H9 (cell line): Measurements from ENCODE around the gene MAML1. TPM values are rescaled to one million over a fixed set of nuclear protein-coding genes. Genes with fewer than 3 reads are reported as not detected.

Experiments
- DNase-seq: peaks from one replicate; pipeline ENCODE4 v3.0.0-alpha.2; 2017
- H2AFZ ChIP-seq: one replicate; pipeline ENCODE4 v1.6.1; 2013; ENCODE audit warnings: mild to moderate bottlenecking, low read length, control low read depth, moderate library complexity
- H2AK5ac ChIP-seq: 2 replicates; pipeline ENCODE4 v1.6.1; 2013; ENCODE audit warnings: low read length, control low read depth, mixed read lengths; ENCODE audit not compliant: insufficient read length
- H2BK120ac ChIP-seq: one replicate; pipeline ENCODE4 v1.6.1; 2013; ENCODE audit warnings: low read depth, mild to moderate bottlenecking, low read length, control low read depth, inconsistent platforms; ENCODE audit not compliant: poor library complexity, severe bottlenecking
- H2BK12ac ChIP-seq: 2 replicates; pipeline ENCODE4 v1.6.1; 2013; ENCODE audit warnings: low read length, control low read depth, mixed read lengths, low read depth; ENCODE audit not compliant: insufficient read length
- H2BK15ac ChIP-seq: 2 replicates; pipeline ENCODE4 v1.6.1; 2013; ENCODE audit warnings: low read depth, low read length, control low read depth
- H2BK20ac ChIP-seq: one replicate; pipeline ENCODE4 v1.6.1; 2013; ENCODE audit warnings: low read depth, mild to moderate bottlenecking, low read length, control low read depth, inconsistent platforms; ENCODE audit not compliant: poor library complexity, severe bottlenecking
- H2BK5ac ChIP-seq: 2 replicates; pipeline ENCODE4 v1.6.1; 2013; ENCODE audit warnings: low read length, control low read depth, mixed read lengths; ENCODE audit not compliant: insufficient read length
- H3K14ac ChIP-seq: 2 replicates; pipeline ENCODE4 v1.6.1; 2013; ENCODE audit warnings: low read length, control low read depth; ENCODE audit not compliant: insufficient read depth
- H3K18ac ChIP-seq: 2 replicates; pipeline ENCODE4 v1.6.1; 2013; ENCODE audit warnings: low read depth, mild to moderate bottlenecking, mixed read lengths, low read length, control low read depth; ENCODE audit not compliant: insufficient read length
- H3K23ac ChIP-seq: 2 replicates; pipeline ENCODE4 v1.6.1; 2013; ENCODE audit warnings: low read length, control low read depth, mixed read lengths, low read depth; ENCODE audit not compliant: insufficient read length
- H3K23me2 ChIP-seq: 2 replicates; pipeline ENCODE4 v1.6.1; 2013; ENCODE audit warnings: low read depth, mild to moderate bottlenecking, mixed read lengths, low read length, control low read depth; ENCODE audit not compliant: insufficient read length, poor library complexity, severe bottlenecking
- H3K27ac ChIP-seq: 2 replicates; pipeline ENCODE4 v1.5.1; 2013; ENCODE audit warnings: low read length, control low read depth, mixed read lengths, low read depth; ENCODE audit not compliant: insufficient read length
- H3K27me3 ChIP-seq: 2 replicates; pipeline ENCODE4 v1.6.1; 2013; ENCODE audit warnings: low read length, control low read depth, inconsistent platforms; ENCODE audit not compliant: insufficient read depth
- H3K4ac ChIP-seq: 2 replicates; pipeline ENCODE4 v1.6.1; 2013; ENCODE audit warnings: low read depth, mild to moderate bottlenecking, control low read depth, inconsistent platforms, low read length, moderate library complexity
- H3K4me1 ChIP-seq: 2 replicates; pipeline ENCODE4 v1.6.1; 2013; ENCODE audit warnings: low read length, control low read depth, inconsistent platforms; ENCODE audit not compliant: insufficient read depth
- H3K4me2 ChIP-seq: 2 replicates; pipeline ENCODE4 v1.6.1; 2013; ENCODE audit warnings: low read length, control low read depth, mixed read lengths; ENCODE audit not compliant: insufficient read length, insufficient read depth
- H3K56ac ChIP-seq: 2 replicates; pipeline ENCODE4 v1.6.1; 2013; ENCODE audit warnings: low read depth, mild to moderate bottlenecking, mixed read lengths, low read length, control low read depth; ENCODE audit not compliant: insufficient read length
- H3K79me1 ChIP-seq: 2 replicates; pipeline ENCODE4 v1.6.1; 2013; ENCODE audit warnings: low read depth, mild to moderate bottlenecking, moderate library complexity, low read length, control low read depth, inconsistent platforms; ENCODE audit not compliant: insufficient read depth, poor library complexity, severe bottlenecking
- H3K79me2 ChIP-seq: 2 replicates; pipeline ENCODE4 v1.6.1; 2013; ENCODE audit warnings: low read length, control low read depth, inconsistent platforms; ENCODE audit not compliant: insufficient read depth
- H3K9ac ChIP-seq: 2 replicates; pipeline ENCODE4 v1.6.1; 2013; ENCODE audit warnings: low read length, control low read depth, mixed read lengths; ENCODE audit not compliant: insufficient read length; ENCODE audit errors: extremely low read depth
- H3K9me3 ChIP-seq: one replicate; pipeline ENCODE4 v1.6.1; 2013; ENCODE audit warnings: low read depth, low read length, inconsistent platforms; ENCODE audit not compliant: control insufficient read depth
- H3T11ph ChIP-seq: one replicate; pipeline ENCODE4 v1.6.1; 2013; ENCODE audit warnings: mild to moderate bottlenecking, low read length, control low read depth, inconsistent platforms
- H4K20me1 ChIP-seq: one replicate; pipeline ENCODE4 v1.6.1; 2013; ENCODE audit not compliant: control insufficient read depth, insufficient read length, insufficient read depth
- H4K5ac ChIP-seq: 2 replicates; pipeline ENCODE4 v1.6.1; 2013; ENCODE audit warnings: low read depth, mild to moderate bottlenecking, mixed read lengths, low read length, control low read depth; ENCODE audit not compliant: insufficient read length
- H4K8ac ChIP-seq: replicated peaks from 2 replicates; pipeline ENCODE4 v1.6.1; 2013; ENCODE audit warnings: low read length, control low read depth, mixed read lengths, low read depth; ENCODE audit not compliant: insufficient read length
- H4K91ac ChIP-seq: 2 replicates; pipeline ENCODE4 v1.6.1; 2013; ENCODE audit warnings: low read depth, mild to moderate bottlenecking, moderate library complexity, mixed read lengths, low read length, control low read depth; ENCODE audit not compliant: insufficient read length
- H3K27ac Mint-ChIP-seq, 3 experiments: 2 replicates in 2 of 3; 3 replicates in 1 of 3; pipeline ENCODE4 v1.8.0; 2020 to 2021; ENCODE audit warnings: mixed read lengths in 3 of 3, mild to moderate bottlenecking in 1 of 3, moderate library complexity in 1 of 3
- H3K27me3 Mint-ChIP-seq: 2 replicates; pipeline ENCODE4 v1.8.0; 2021; ENCODE audit warnings: low read depth, mild to moderate bottlenecking, moderate library complexity, mixed read lengths
- H3K36me3 Mint-ChIP-seq, 3 experiments: 2 replicates in 2 of 3; 3 replicates in 1 of 3; pipeline ENCODE4 v1.8.0; 2020 to 2021; ENCODE audit warnings: low read depth in 3 of 3, mixed read lengths in 3 of 3; ENCODE audit not compliant: insufficient read depth in 1 of 3
- H3K4me1 Mint-ChIP-seq, 2 experiments: 2 replicates each; pipeline ENCODE4 v1.8.0; 2020; ENCODE audit warnings: mixed read lengths in 2 of 2
- H3K4me3 Mint-ChIP-seq, 2 experiments: 2 replicates in 1 of 2; 3 replicates in 1 of 2; pipeline ENCODE4 v1.8.0; 2020 to 2021; ENCODE audit warnings: mild to moderate bottlenecking in 2 of 2, mixed read lengths in 2 of 2, moderate library complexity in 1 of 2
- H3K9me3 Mint-ChIP-seq, 2 experiments: 2 replicates in 1 of 2; 3 replicates in 1 of 2; pipeline ENCODE4 v1.8.0; 2020; ENCODE audit warnings: mild to moderate bottlenecking in 2 of 2, mixed read lengths in 2 of 2, moderate library complexity in 1 of 2
- WGBS: extraction: QIAGEN DNeasy Blood & Tissue Kit; methylation state at CpG from one replicate; pipeline ENCODE4 v1.1.7; 2013; ENCODE audit warnings: missing lambda C conversion rate, low lambda C conversion rate, mixed read lengths; ENCODE audit not compliant: insufficient read length; ENCODE audit errors: extremely low coverage; 5-methylcytosine and 5-hydroxymethylcytosine counted together
- total RNA-seq: library from RNA; stranded (reverse); gene quantifications from 2 replicates; pipeline ENCODE4 v1.2.1, GENCODE V29; 2021
- TF ChIP-seq, protein P1 (sequence below): fragments of 200-600 bp; sonication (generic); conservative IDR thresholded peaks from 3 replicates; pipeline ENCODE4 v1.8.0; 2021; ENCODE audit warnings: antibody characterized with exemption, mild to moderate bottlenecking

Gene MAML1
- total RNA-seq, 1 experiment from 2014 or later: 50.8 TPM

DNA sequence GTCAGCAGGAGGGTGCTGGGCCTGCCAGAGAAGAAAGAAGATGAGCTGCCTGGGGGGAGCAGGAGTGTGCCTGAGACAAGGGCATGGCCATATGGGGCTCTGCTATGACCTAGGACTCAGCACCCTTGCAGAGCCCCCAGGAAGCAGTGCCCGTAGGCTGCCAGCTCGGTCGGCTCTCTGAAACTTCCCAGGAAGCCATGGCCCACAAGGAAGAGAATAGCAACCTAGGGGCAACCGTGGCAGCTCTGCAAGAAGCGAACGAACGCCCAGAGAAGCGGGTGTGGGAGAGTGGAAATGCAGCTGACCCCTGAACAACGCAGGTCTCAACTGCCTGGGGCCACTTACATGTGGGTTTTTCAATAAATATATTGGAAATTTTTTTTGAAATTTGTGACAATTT is 50.5 kb downstream of the MAML1 start:
- no CpG with 5 or more reads among the region's 9 CpGs for WGBS

More for the DNA sequence above, 50.5 kb downstream of the MAML1 start:
- no peaks in the 10 kb centered on the region for H3K4me1 ChIP-seq
- H3K79me1 ChIP-seq: no peaks in the 10 kb centered on the region
- H3T11ph ChIP-seq: no peak overlapping the region
- no peak overlapping the region for H3K23ac ChIP-seq
- no peak overlapping the region for H4K91ac ChIP-seq
- Mint-ChIP-seq H3K4me1 (no peaks in the 10 kb centered on the region), H3K27ac (no peak overlapping the region), H3K36me3 (peaks cover 8 to 21% (median 11%) of the 10 kb centered on the region in 3 experiments), H3K27me3 (peaks cover 10% of the 10 kb centered on the region), H3K4me3 (no peak overlapping the region), H3K9me3 (no peaks in the 10 kb centered on the region)
- H3K4ac ChIP-seq: no peak overlapping the region
- H3K56ac ChIP-seq: no peak overlapping the region
- no peaks in the 10 kb centered on the region for H3K23me2 ChIP-seq
- TF ChIP-seq, protein P1, sequence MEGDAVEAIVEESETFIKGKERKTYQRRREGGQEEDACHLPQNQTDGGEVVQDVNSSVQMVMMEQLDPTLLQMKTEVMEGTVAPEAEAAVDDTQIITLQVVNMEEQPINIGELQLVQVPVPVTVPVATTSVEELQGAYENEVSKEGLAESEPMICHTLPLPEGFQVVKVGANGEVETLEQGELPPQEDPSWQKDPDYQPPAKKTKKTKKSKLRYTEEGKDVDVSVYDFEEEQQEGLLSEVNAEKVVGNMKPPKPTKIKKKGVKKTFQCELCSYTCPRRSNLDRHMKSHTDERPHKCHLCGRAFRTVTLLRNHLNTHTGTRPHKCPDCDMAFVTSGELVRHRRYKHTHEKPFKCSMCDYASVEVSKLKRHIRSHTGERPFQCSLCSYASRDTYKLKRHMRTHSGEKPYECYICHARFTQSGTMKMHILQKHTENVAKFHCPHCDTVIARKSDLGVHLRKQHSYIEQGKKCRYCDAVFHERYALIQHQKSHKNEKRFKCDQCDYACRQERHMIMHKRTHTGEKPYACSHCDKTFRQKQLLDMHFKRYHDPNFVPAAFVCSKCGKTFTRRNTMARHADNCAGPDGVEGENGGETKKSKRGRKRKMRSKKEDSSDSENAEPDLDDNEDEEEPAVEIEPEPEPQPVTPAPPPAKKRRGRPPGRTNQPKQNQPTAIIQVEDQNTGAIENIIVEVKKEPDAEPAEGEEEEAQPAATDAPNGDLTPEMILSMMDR: no peak
- H2BK120ac ChIP-seq: no peak overlapping the region
- no peaks in the 10 kb centered on the region for H3K79me2 ChIP-seq
- no peaks in the 10 kb centered on the region for H3K27me3 ChIP-seq
- no peak overlapping the region for H4K5ac ChIP-seq
- no peak overlapping the region for H3K27ac ChIP-seq
- H2BK12ac ChIP-seq: no peak overlapping the region
- no peak overlapping the region for H3K18ac ChIP-seq
- no peak overlapping the region for H2AK5ac ChIP-seq
- no peaks in the 10 kb centered on the region for H3K9me3 ChIP-seq
- no peak overlapping the region for H2BK15ac ChIP-seq
- H3K9ac ChIP-seq: no peak overlapping the region
- DNase-seq: no peak
- no peak overlapping the region for H4K8ac ChIP-seq
- H2BK5ac ChIP-seq: no peak overlapping the region
- H4K20me1 ChIP-seq: no peaks in the 10 kb centered on the region
- no peak overlapping the region; the same call in 1 of the 2 replicates for H3K14ac ChIP-seq
- H2AFZ ChIP-seq: no peak overlapping the region
- H2BK20ac ChIP-seq: no peak overlapping the region
- H3K4me2 ChIP-seq: no peak overlapping the region
